HepG2 (cell line): ENCODE data around the gene TBC1D20. TPM values are rescaled to one million over a fixed set of nuclear protein-coding genes. Genes with fewer than 3 reads are reported as not detected.

Experiments
- EEA1 ChIP-seq: sonication (generic); formaldehyde crosslinking; IDR thresholded peaks from 2 replicates; pipeline ENCODE4 v1.5.1; 2020; ENCODE audit warnings: mild to moderate bottlenecking, missing genetic modification reagents, borderline replicate concordance
- EP300 ChIP-seq, 3 experiments: sonication (generic) in 1 of 3; formaldehyde crosslinking in 1 of 3; IDR thresholded peaks; 2 replicates each; pipeline versions ENCODE4 v1.5.1 to v1.6.1; 2011 to 2020; ENCODE audit warnings: low read depth in 2 of 3, low read length in 2 of 3, borderline replicate concordance in 1 of 3, improper control_type of control experiment in 1 of 3, mild to moderate bottlenecking in 1 of 3, missing genetic modification reagents in 1 of 3, moderate library complexity in 1 of 3
- FOXC1 ChIP-seq: sonication (generic); formaldehyde crosslinking; IDR thresholded peaks from 2 replicates; pipeline ENCODE4 v1.8.0; 2022; ENCODE audit warnings: mild to moderate bottlenecking, missing genetic modification reagents, borderline replicate concordance
- FOXK2 ChIP-seq: fragments of 450-650 bp; IDR thresholded peaks from 2 replicates; pipeline ENCODE4 v1.6.1; 2016
- GMEB1 ChIP-seq: sonication (generic); formaldehyde crosslinking; IDR thresholded peaks from 2 replicates; pipeline ENCODE4 v1.5.1; 2020; ENCODE audit warnings: missing genetic modification reagents, mild to moderate bottlenecking, borderline replicate concordance
- GTF2F1 ChIP-seq: fragments of 150-350 bp; IDR thresholded peaks from 2 replicates; pipeline ENCODE4 v1.6.1; 2014; ENCODE audit warnings: low read length
- GZF1 ChIP-seq: sonication (generic); formaldehyde crosslinking; IDR thresholded peaks from 2 replicates; pipeline ENCODE4 v1.5.1; 2020; ENCODE audit warnings: mild to moderate bottlenecking, missing genetic modification reagents
- MYPOP ChIP-seq: sonication (generic); formaldehyde crosslinking; IDR thresholded peaks from 2 replicates; pipeline ENCODE4 v1.8.1; 2023; ENCODE audit warnings: mild to moderate bottlenecking, moderate library complexity, missing genetic modification reagents
- PATZ1 ChIP-seq: sonication (generic); formaldehyde crosslinking; IDR thresholded peaks from 2 replicates; pipeline ENCODE4 v1.4.0; 2020; ENCODE audit warnings: missing genetic modification reagents
- SIX4 ChIP-seq: sonication (generic); formaldehyde crosslinking; IDR thresholded peaks from 2 replicates; pipeline ENCODE4 v1.4.0; 2020; ENCODE audit warnings: missing genetic modification reagents
- TGIF2 ChIP-seq: IDR thresholded peaks from 2 replicates; pipeline ENCODE4 v1.6.1; 2016; ENCODE audit warnings: control low read depth, missing compliant biosample characterization
- TMF1 ChIP-seq: sonication (generic); formaldehyde crosslinking; IDR thresholded peaks from 2 replicates; pipeline ENCODE4 v1.8.1; 2022; ENCODE audit warnings: low read depth, missing genetic modification reagents
- ZBTB10 ChIP-seq: sonication (generic); formaldehyde crosslinking; IDR thresholded peaks from 2 replicates; pipeline ENCODE4 v1.4.0; 2020; ENCODE audit warnings: missing genetic modification reagents, borderline replicate concordance
- ZNF207 ChIP-seq: fragments of 450-650 bp; IDR thresholded peaks from 2 replicates; pipeline ENCODE4 v1.6.1; 2016; ENCODE audit warnings: antibody characterized with exemption, borderline replicate concordance
- ZNF274 ChIP-seq: sonication (generic); formaldehyde crosslinking; IDR thresholded peaks from 2 replicates; pipeline ENCODE4 v1.5.1; 2020; ENCODE audit warnings: mild to moderate bottlenecking, missing genetic modification reagents
- ZNF546 ChIP-seq: sonication (generic); formaldehyde crosslinking; conservative IDR thresholded peaks from 2 replicates; pipeline ENCODE4 v1.8.1; 2023; ENCODE audit warnings: mild to moderate bottlenecking, missing genetic modification reagents
- ZNF580 ChIP-seq: IDR thresholded peaks from 2 replicates; pipeline ENCODE4 v1.6.1; 2016; ENCODE audit warnings: low read depth, borderline replicate concordance
- ZNF614 ChIP-seq: IDR thresholded peaks from 2 replicates; pipeline ENCODE4 v1.6.1; 2018; ENCODE audit warnings: missing biosample characterization, missing genetic modification reagents, inconsistent platforms, borderline replicate concordance
- ZNF629 ChIP-seq: sonication (generic); formaldehyde crosslinking; conservative IDR thresholded peaks from 2 replicates; pipeline ENCODE4 v1.5.0; 2020; ENCODE audit warnings: missing genetic modification reagents
- ZNF720 ChIP-seq: sonication (generic); formaldehyde crosslinking; IDR thresholded peaks from 2 replicates; pipeline ENCODE4 v1.4.0; 2020; ENCODE audit warnings: missing genetic modification reagents
- ZNF747 ChIP-seq: sonication (generic); formaldehyde crosslinking; IDR thresholded peaks from 2 replicates; pipeline ENCODE4 v1.8.1; 2023; ENCODE audit warnings: missing genetic modification reagents, mild to moderate bottlenecking, borderline replicate concordance
- ZNF776 ChIP-seq: sonication (generic); formaldehyde crosslinking; IDR thresholded peaks from 2 replicates; pipeline ENCODE4 v1.4.0; 2020; ENCODE audit warnings: mild to moderate bottlenecking, missing genetic modification reagents
- polyA plus RNA-seq, 8 experiments: library from polyadenylated mRNA; depleted of rRNA in 3 of 8; stranded (reverse) in 7 of 8; unstranded in 1 of 8; fragments of >200 nt; fragmentation: Illumina TruSeq in 4 of 8; extraction: Trizol in 4 of 8; gene quantifications; 2 replicates each; pipeline versions ENCODE4 v1.2.1 to v1.2.3, GENCODE V29; 2011 to 2016; ENCODE audit warnings: low read depth in 4 of 8, missing spikeins in 1 of 8, mixed read lengths in 1 of 8; ENCODE audit not compliant: insufficient read depth in 1 of 8
- total RNA-seq, 5 experiments: library from RNA; depleted of rRNA; stranded (reverse); fragments of >200 nt; fragmentation: Illumina TruSeq; extraction: Trizol; gene quantifications; 2 replicates each; pipeline ENCODE4 v1.2.3, GENCODE V29; 2016; ENCODE audit warnings: low read depth in 1 of 5

TBC1D20 gene
- total and polyA plus RNA-seq, 2 of the 13 experiments (the other 11 are each of a cell fraction or from before 2014, with no cell fraction given): 36.6 to 47.1 TPM

GRCh38 chr20:397432-398237, 64.7 kb downstream of the TBC1D20 start (continued):
- TF ChIP-seq EP300 (IDR thresholded peaks at IDR 0.05; ENCODE audit: low read depth in 2 of 2, low read length in 2 of 2): no peak
- 0 out of 2 replicates have a peak, but pooled peaks have one; percentile 18 for TF ChIP-seq EP300 (CRISPR knock-in tag; IDR thresholded peaks at IDR 0.05; ENCODE audit: borderline replicate concordance)
- TF ChIP-seq TMF1 (CRISPR knock-in tag): no peak
- 0 out of 2 replicates have a peak, but pooled peaks have one; percentile 15 for TF ChIP-seq GZF1 (CRISPR knock-in tag)
- no peak for TF ChIP-seq ZNF747 (CRISPR knock-in tag)
- no peak for TF ChIP-seq MYPOP (CRISPR knock-in tag)
- TF ChIP-seq FOXK2: no peak
- TF ChIP-seq ZNF629 (CRISPR knock-in tag): peak; percentile 74
- no peak; the same call in 1 of the 2 replicates for TF ChIP-seq ZNF546 (CRISPR knock-in tag)
- TF ChIP-seq ZNF274 (CRISPR knock-in tag): no peak
- no peak for TF ChIP-seq ZNF720
- TF ChIP-seq ZBTB10 (CRISPR knock-in tag): no peak
- TF ChIP-seq GMEB1 (CRISPR knock-in tag): no peak
- TF ChIP-seq ZNF207: no peak
- no peak for TF ChIP-seq PATZ1 (CRISPR knock-in tag)
- no peak; the same call in 1 of the 2 replicates for TF ChIP-seq ZNF776 (CRISPR knock-in tag)
- no peak for TF ChIP-seq ZNF580 (CRISPR knock-in tag)
- peak; percentile 6; the same call in 1 of the 2 replicates for TF ChIP-seq FOXC1
- TF ChIP-seq SIX4 (CRISPR knock-in tag): no peak
- no peak for TF ChIP-seq TGIF2
- no peak for TF ChIP-seq GTF2F1
- 0 out of 2 replicates have a peak, but pooled peaks have one; percentile 17 for TF ChIP-seq ZNF614 (CRISPR knock-in tag)
- no peak for TF ChIP-seq EEA1
